Measurements from ENCODE around the gene TXNL1.

- TF ChIP-seq EZH2 (IDR thresholded peaks at IDR 0.05; ENCODE audit: insufficient read depth, low read length): no peak
- TF ChIP-seq, protein P1, sequence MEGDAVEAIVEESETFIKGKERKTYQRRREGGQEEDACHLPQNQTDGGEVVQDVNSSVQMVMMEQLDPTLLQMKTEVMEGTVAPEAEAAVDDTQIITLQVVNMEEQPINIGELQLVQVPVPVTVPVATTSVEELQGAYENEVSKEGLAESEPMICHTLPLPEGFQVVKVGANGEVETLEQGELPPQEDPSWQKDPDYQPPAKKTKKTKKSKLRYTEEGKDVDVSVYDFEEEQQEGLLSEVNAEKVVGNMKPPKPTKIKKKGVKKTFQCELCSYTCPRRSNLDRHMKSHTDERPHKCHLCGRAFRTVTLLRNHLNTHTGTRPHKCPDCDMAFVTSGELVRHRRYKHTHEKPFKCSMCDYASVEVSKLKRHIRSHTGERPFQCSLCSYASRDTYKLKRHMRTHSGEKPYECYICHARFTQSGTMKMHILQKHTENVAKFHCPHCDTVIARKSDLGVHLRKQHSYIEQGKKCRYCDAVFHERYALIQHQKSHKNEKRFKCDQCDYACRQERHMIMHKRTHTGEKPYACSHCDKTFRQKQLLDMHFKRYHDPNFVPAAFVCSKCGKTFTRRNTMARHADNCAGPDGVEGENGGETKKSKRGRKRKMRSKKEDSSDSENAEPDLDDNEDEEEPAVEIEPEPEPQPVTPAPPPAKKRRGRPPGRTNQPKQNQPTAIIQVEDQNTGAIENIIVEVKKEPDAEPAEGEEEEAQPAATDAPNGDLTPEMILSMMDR (IDR thresholded peaks at IDR 0.05; ENCODE audit: insufficient read depth, low read depth, low read length): no peak
Measured at GRCh38 chr18:56639104-56639381, 651 bp upstream of the TXNL1 start.

All from astrocyte (in vitro differentiated cells and primary cell).